SJSA1 (cell line): ENCODE results near the gene FLRT1. TPM values are rescaled to one million over a fixed set of nuclear protein-coding genes. Genes with fewer than 3 reads are reported as not detected.

ENCODE experiments used
- DNase-seq, 2 experiments: peaks; one replicate each; pipeline ENCODE4 v3.0.0-alpha.2; 2015 to 2020; ENCODE audit warnings: low spot score in 2 of 2, low read depth in 1 of 2
- H3K27ac ChIP-seq: fragments of 250-450 bp; sonication (Bioruptor Pico); 2 replicates; pipeline ENCODE4 v1.5.1; 2020; ENCODE audit warnings: mild to moderate bottlenecking, moderate library complexity
- H3K27me3 ChIP-seq: fragments of 250-450 bp; sonication (Bioruptor Pico); replicated peaks from 2 replicates; pipeline ENCODE4 v1.5.1; 2020; ENCODE audit warnings: mild to moderate bottlenecking, moderate library complexity
- H3K36me3 ChIP-seq: fragments of 250-450 bp; sonication (Bioruptor Pico); 2 replicates; pipeline ENCODE4 v1.5.1; 2020; ENCODE audit warnings: mild to moderate bottlenecking
- H3K4me1 ChIP-seq: fragments of 250-450 bp; sonication (Bioruptor Pico); replicated peaks from 2 replicates; pipeline ENCODE4 v1.6.1; 2021; ENCODE audit warnings: mild to moderate bottlenecking
- H3K4me3 ChIP-seq: fragments of 250-450 bp; sonication (Bioruptor Pico); 2 replicates; pipeline ENCODE4 v1.5.1; 2020; ENCODE audit warnings: mild to moderate bottlenecking
- H3K9me3 ChIP-seq: fragments of 250-450 bp; sonication (Bioruptor Pico); replicated peaks from 2 replicates; pipeline ENCODE4 v1.5.1; 2020; ENCODE audit warnings: mild to moderate bottlenecking
- total RNA-seq: library from RNA; depleted of rRNA; stranded (reverse); fragments of >200 nt; shearing (Covaris generic); gene quantifications from 2 replicates; pipeline ENCODE4 v1.2.3, GENCODE V29; 2014

Gene FLRT1
- total RNA-seq, 1 experiment from 2014 or later: 0.18 TPM

- Histone ChIP-seq H3K4me3 (no peak overlapping the region), H3K4me1 (peaks cover 11% of the 10 kb centered on the region), H3K27ac (no peak overlapping the region), H3K36me3 (no peaks in the 10 kb centered on the region), H3K27me3 (peaks cover 9% of the 10 kb centered on the region; the same call in 1 of the 2 replicates), H3K9me3 (no peaks in the 10 kb centered on the region)
- DNase-seq: no peak
Observed at GRCh38 chr11:64065141-64065465, 29.4 kb downstream of the FLRT1 start.

GRCh38 chr11:64065712-64066111 is 30.0 kb downstream of the FLRT1 start:
- Histone ChIP-seq H3K4me3 (no peak overlapping the region), H3K9me3 (no peaks in the 10 kb centered on the region), H3K4me1 (peaks cover 7% of the 10 kb centered on the region), H3K36me3 (no peaks in the 10 kb centered on the region), H3K27me3 (peaks cover 4% of the 10 kb centered on the region; the same call in 1 of the 2 replicates), H3K27ac (no peak overlapping the region)
- DNase-seq: no peak

- H3K4me1 ChIP-seq: no peaks in the 10 kb centered on the region
- H3K36me3 ChIP-seq: no peaks in the 10 kb centered on the region
- no peak for DNase-seq
- H3K27ac ChIP-seq: no peak overlapping the region
- H3K27me3 ChIP-seq: no peaks in the 10 kb centered on the region
- H3K4me3 ChIP-seq: no peak overlapping the region
- no peaks in the 10 kb centered on the region for H3K9me3 ChIP-seq
Observed at GRCh38 chr11:64067230-64067993, 31.7 kb downstream of the FLRT1 start.

- H3K4me1 ChIP-seq: no peaks in the 10 kb centered on the region
- H3K9me3 ChIP-seq: no peaks in the 10 kb centered on the region
- H3K4me3 ChIP-seq: no peak overlapping the region
- no peaks in the 10 kb centered on the region for H3K36me3 ChIP-seq
- H3K27me3 ChIP-seq: no peaks in the 10 kb centered on the region
- H3K27ac ChIP-seq: no peak overlapping the region
- DNase-seq: no peak
Observed at GRCh38 chr11:64068705-64069400, 33.1 kb downstream of the FLRT1 start.

GRCh38 chr11:64069401-64070313 is 33.9 kb downstream of the FLRT1 start:
- Histone ChIP-seq H3K4me1 (no peaks in the 10 kb centered on the region), H3K27me3 (no peaks in the 10 kb centered on the region)

GRCh38 chr11:64070314-64070681 is 34.6 kb downstream of the FLRT1 start:
- DNase-seq: no peak
- H3K36me3 ChIP-seq: no peaks in the 10 kb centered on the region
- no peaks in the 10 kb centered on the region for H3K4me1 ChIP-seq
- no peaks in the 10 kb centered on the region for H3K9me3 ChIP-seq
- no peaks in the 10 kb centered on the region; the same call in 1 of the 2 replicates for H3K27me3 ChIP-seq
- H3K4me3 ChIP-seq: no peak overlapping the region
- H3K27ac ChIP-seq: no peak overlapping the region

More at GRCh38 chr11:64069401-64070313, 33.9 kb downstream of the FLRT1 start:
- Histone ChIP-seq H3K9me3 (no peaks in the 10 kb centered on the region), H3K36me3 (no peaks in the 10 kb centered on the region), H3K27ac (no peak overlapping the region), H3K4me3 (no peak overlapping the region)
- no peak for DNase-seq

GRCh38 chr11:64071849-64072248 is 36.1 kb downstream of the FLRT1 start:
- Histone ChIP-seq H3K4me1 (no peaks in the 10 kb centered on the region), H3K9me3 (no peaks in the 10 kb centered on the region), H3K4me3 (no peak overlapping the region), H3K36me3 (no peaks in the 10 kb centered on the region), H3K27ac (no peak overlapping the region), H3K27me3 (no peaks in the 10 kb centered on the region; the same call in 1 of the 2 replicates)
- DNase-seq: no peak

- Histone ChIP-seq H3K36me3 (no peaks in the 10 kb centered on the region), H3K27me3 (no peaks in the 10 kb centered on the region; the same call in 1 of the 2 replicates), H3K9me3 (no peaks in the 10 kb centered on the region), H3K4me1 (no peaks in the 10 kb centered on the region), H3K27ac (no peak overlapping the region), H3K4me3 (no peak overlapping the region)
- DNase-seq: no peak
Observed at GRCh38 chr11:64072403-64072802, 36.7 kb downstream of the FLRT1 start.

- H3K27ac ChIP-seq: no peak overlapping the region
Observed at GRCh38 chr11:64072871-64073270, 37.1 kb downstream of the FLRT1 start.

GRCh38 chr11:64073542-64073941 is 37.8 kb downstream of the FLRT1 start:
- H3K9me3 ChIP-seq: no peaks in the 10 kb centered on the region
- DNase-seq: no peak
- H3K4me3 ChIP-seq: no peak overlapping the region
- no peaks in the 10 kb centered on the region for H3K36me3 ChIP-seq
- H3K27me3 ChIP-seq: no peaks in the 10 kb centered on the region; the same call in 1 of the 2 replicates
- no peak overlapping the region for H3K27ac ChIP-seq
- no peaks in the 10 kb centered on the region for H3K4me1 ChIP-seq

More at GRCh38 chr11:64072871-64073270, 37.1 kb downstream of the FLRT1 start:
- no peak for DNase-seq
- Histone ChIP-seq H3K27me3 (no peaks in the 10 kb centered on the region; the same call in 1 of the 2 replicates), H3K4me3 (no peak overlapping the region), H3K4me1 (no peaks in the 10 kb centered on the region), H3K9me3 (no peaks in the 10 kb centered on the region), H3K36me3 (no peaks in the 10 kb centered on the region)

- no peaks in the 10 kb centered on the region; the same call in 1 of the 2 replicates for H3K27me3 ChIP-seq
- H3K9me3 ChIP-seq: no peaks in the 10 kb centered on the region
- H3K36me3 ChIP-seq: no peaks in the 10 kb centered on the region
- DNase-seq: no peak
- no peak overlapping the region for H3K4me3 ChIP-seq
- no peak overlapping the region for H3K27ac ChIP-seq
- no peaks in the 10 kb centered on the region for H3K4me1 ChIP-seq
Observed at GRCh38 chr11:64074239-64074638, 38.5 kb downstream of the FLRT1 start.

- Histone ChIP-seq H3K27ac (no peak overlapping the region), H3K4me1 (no peaks in the 10 kb centered on the region), H3K4me3 (no peak overlapping the region), H3K36me3 (no peaks in the 10 kb centered on the region), H3K27me3 (no peaks in the 10 kb centered on the region; the same call in 1 of the 2 replicates), H3K9me3 (no peaks in the 10 kb centered on the region)
- DNase-seq: no peak
Observed at GRCh38 chr11:64076758-64077157, 41.0 kb downstream of the FLRT1 start.

GRCh38 chr11:64077607-64078006 is 41.9 kb downstream of the FLRT1 start:
- DNase-seq: no peak
- no peaks in the 10 kb centered on the region for H3K36me3 ChIP-seq
- no peaks in the 10 kb centered on the region; the same call in 1 of the 2 replicates for H3K27me3 ChIP-seq
- H3K27ac ChIP-seq: no peak overlapping the region
- H3K9me3 ChIP-seq: no peaks in the 10 kb centered on the region
- no peaks in the 10 kb centered on the region for H3K4me1 ChIP-seq
- no peak overlapping the region for H3K4me3 ChIP-seq
